NOMO-1 (cell line): Measurements from ENCODE around the gene KRTAP10-5.
"Not testable (repeated sequence)": the region's sequence is repeated elsewhere in the genome, so short reads cannot be mapped to it uniquely, and the experiment has no call there.

Source experiments
- DNase-seq, 2 experiments: peaks; one replicate each; lab custom pipeline; 2025; ENCODE audit not compliant: unreplicated experiment in 2 of 2; lab: John Stamatoyannopoulos, UW

Gene KRTAP10-5

GRCh38 chr21:44612029-44612486, 31.7 kb upstream of the KRTAP10-5 start, which contains the start of gene KRTAP10-8:
KRTAP10-8 (plus strand) TSS chr21:44612079; CDS start chr21:44612101, 22 bp downstream.
- no peak for DNase-seq

- no peak for DNase-seq
These were observed 31.1 kb upstream of the KRTAP10-5 start for GRCh38 chr21:44611551-44611950.

GRCh38 chr21:44610157-44610843, 29.9 kb upstream of the KRTAP10-5 start:
- DNase-seq = not testable (repeated sequence)

- no peak for DNase-seq
These were observed 28.8 kb upstream of the KRTAP10-5 start for GRCh38 chr21:44609193-44609592.

- no peak for DNase-seq
These were observed 26.1 kb upstream of the KRTAP10-5 start for GRCh38 chr21:44606495-44606894.

GRCh38 chr21:44603911-44604310, 23.5 kb upstream of the KRTAP10-5 start:
- DNase-seq = no peak

- DNase-seq = no peak
These were observed 22.9 kb upstream of the KRTAP10-5 start for GRCh38 chr21:44603109-44603875.

- no peak for DNase-seq
These were observed 22.1 kb upstream of the KRTAP10-5 start for GRCh38 chr21:44602463-44602850.

- DNase-seq = no peak
These were observed 21.4 kb upstream of the KRTAP10-5 start for GRCh38 chr21:44601596-44602462.

GRCh38 chr21:44601091-44601490, 20.7 kb upstream of the KRTAP10-5 start:
- not testable (repeated sequence) for DNase-seq

- DNase-seq = not testable (repeated sequence)
These were observed 19.9 kb upstream of the KRTAP10-5 start, which contains the start of gene KRTAP10-7 for GRCh38 chr21:44600118-44600978. KRTAP10-7 (plus strand) TSS chr21:44600597; CDS start chr21:44600622, 25 bp downstream.

- DNase-seq = no peak
These were observed 19.0 kb upstream of the KRTAP10-5 start for GRCh38 chr21:44599264-44600029.

- DNase-seq = no peak
These were observed 17.7 kb upstream of the KRTAP10-5 start for GRCh38 chr21:44598061-44598460.

- DNase-seq = no peak
These were observed 15.8 kb upstream of the KRTAP10-5 start for GRCh38 chr21:44596068-44596725.

GRCh38 chr21:44595524-44595923, 15.1 kb upstream of the KRTAP10-5 start:
- DNase-seq = no peak

- no peak for DNase-seq
These were observed 14.1 kb upstream of the KRTAP10-5 start for GRCh38 chr21:44594406-44594916.

- no peak for DNase-seq
These were observed 13.4 kb upstream of the KRTAP10-5 start for GRCh38 chr21:44593598-44594405.
